HG03135 (cell line): ENCODE results near the gene ADGRF3.
"Not testable (repeated sequence)": the region's sequence is repeated elsewhere in the genome, so short reads cannot be mapped to it uniquely, and the experiment has no call there.

Experiments
- ATAC-seq: cut with Tn5 transposase; IDR thresholded peaks from one replicate; pipeline ENCODE4 v1.9.1; 2021; ENCODE audit warnings: mild to moderate bottlenecking, moderate library complexity; ENCODE audit not compliant: unreplicated experiment

ADGRF3 gene

DNA sequence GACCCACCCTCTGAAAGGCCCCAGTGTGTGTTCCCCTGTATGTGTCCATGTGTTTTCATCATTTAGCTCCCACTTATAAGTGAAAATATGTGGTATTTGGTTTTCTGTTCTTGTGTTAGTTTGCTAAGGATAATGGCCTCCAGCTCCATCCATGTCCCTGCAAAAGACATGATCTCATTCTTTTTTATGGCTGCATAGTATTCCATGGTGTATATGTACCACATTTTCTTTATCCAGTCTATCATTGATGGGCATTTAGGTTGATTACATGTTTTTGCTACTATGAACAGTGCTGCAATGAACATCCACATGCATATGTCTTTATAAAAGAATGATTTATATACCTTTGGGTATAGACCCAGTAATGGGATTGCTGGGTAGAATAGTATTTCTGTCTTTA, 22.1 kb downstream of the ADGRF3 start:
- not testable (repeated sequence) for ATAC-seq

DNA sequence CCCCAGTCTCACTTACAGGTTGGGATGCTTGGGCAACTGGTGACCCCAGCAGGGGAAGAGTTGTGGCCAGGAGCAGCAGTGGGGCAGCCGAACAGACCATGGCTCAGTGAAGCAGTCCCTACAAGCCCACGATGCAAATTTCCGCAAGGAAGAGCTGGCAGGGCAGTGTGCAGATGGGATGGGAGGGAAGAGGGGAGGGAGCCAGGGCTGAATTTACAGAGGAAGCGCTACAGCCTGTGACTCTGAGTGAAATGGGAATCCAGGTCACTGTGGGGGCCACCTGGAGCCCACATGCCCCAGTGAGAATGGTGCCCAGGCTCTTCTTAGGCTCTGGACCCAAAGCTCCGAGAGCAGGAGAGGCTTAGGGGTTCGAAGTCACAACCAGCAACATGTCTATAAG, 27.6 kb downstream of the ADGRF3 start:
- ATAC-seq = no peak

DNA sequence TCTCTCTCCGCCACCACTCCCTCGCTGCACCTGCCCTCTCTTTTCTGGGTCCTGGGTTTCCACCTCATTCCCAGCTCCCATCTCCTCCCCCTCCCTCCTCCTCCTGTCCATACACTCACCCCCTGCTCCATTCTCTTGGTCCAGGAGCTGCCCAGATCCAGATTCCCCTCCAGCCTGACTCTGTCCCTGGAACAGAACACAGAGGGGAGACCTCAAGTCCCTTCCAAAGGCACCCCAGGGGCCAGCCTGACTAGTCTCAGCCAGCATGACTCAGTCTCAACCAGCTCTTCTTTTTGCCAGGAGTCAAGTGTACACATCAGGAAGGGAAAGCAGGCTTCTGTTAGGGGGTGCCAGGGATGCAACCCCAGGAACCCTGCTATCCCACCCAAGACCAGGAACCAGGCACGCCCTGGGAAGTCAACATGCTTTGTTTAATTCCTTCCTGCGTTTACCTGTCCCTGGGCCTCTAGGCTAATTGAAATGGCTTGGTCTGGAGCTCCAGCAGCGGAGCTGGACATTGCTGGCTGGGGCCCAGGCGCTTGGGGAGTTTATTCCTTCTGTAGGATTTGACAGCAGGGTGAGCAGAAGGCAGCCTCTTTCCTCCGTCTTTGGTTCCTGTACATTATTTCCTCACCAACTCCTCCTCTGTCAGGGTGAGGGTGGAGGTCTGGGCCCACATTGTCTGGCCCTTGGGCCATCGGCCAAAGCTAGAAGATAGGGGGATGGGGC, 29.0 kb downstream of the ADGRF3 start:
- ATAC-seq = no peak

DNA sequence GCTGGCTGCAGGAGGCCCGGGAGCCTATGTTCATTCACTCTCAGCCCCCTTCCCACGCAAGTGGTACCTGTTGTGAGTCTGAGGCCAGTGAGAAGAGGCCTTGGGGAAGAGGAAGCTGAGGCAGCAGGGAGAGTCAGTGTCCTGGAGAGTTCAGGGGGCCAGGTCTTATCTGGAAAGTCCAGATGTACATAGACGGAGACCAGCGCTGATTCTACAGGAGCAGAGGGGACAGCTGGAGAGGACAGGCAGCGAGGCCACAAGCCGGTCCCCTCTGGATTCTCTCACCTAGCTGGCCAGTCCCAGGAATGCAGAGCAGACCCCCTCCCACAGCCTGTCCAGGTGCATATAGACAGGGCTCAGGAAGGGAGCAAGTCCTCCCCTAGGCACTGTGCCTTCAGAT, 29.7 kb downstream of the ADGRF3 start:
- no peak for ATAC-seq

DNA sequence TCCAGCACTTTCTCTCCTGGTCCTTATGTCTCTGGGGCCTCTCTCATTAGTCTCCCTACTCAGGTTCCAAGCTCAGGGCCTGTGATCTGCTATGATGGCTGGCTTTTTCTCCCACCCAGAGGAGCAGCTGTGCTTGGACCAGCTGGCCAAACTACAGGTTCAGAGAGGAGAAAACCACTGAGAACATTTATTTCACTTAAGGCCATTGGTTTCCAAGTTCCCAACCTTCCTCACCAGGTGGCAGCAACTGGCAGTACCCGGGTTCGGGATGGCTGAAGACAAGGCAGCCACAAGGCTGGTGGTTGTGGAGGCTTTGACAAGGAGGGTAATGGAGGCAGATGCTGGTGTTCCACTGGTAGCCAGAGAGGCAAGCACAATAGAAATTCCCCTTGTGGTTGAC, 30.5 kb downstream of the ADGRF3 start:
- ATAC-seq = no peak

DNA sequence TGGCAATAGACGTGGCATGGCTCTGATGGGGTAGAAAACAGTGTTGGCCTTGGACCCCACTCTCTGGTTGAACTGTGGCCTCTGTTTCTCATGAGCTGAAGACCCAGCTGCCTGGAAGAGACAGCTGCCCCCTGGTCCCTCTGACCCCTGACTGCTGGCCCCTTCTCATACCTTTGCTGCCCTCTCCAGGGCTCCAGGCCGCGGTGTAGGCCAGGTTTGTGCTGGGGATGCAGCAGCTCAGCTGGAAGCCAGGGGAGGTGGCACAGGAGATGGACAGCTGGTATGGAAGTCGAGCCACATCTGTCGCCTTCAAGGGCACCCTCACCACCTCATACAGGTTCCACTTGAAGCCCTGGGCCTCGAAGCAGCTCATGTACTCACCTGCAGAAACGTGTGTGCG, 32.3 kb downstream of the ADGRF3 start:
- no peak for ATAC-seq

DNA sequence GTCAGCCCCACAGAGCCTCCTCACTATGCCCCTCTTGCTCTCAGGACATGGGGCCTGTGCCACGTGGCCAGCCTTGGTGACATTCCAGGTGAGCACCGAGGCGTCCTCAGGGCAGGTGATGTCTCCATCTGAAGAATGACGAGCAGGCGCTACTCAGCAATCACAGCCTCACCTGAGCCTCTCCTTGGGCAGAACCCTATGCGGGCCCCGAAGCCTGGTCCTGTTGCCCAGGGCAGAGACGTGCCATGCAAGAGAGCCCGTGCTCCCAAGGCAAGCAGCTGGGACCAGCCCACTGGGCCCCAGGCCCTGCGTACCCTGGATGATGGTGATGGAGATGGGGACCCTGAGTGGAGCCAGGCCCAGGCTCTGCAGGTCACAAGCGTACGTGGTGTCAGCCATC, 33.1 kb downstream of the ADGRF3 start:
- ATAC-seq = no peak

DNA sequence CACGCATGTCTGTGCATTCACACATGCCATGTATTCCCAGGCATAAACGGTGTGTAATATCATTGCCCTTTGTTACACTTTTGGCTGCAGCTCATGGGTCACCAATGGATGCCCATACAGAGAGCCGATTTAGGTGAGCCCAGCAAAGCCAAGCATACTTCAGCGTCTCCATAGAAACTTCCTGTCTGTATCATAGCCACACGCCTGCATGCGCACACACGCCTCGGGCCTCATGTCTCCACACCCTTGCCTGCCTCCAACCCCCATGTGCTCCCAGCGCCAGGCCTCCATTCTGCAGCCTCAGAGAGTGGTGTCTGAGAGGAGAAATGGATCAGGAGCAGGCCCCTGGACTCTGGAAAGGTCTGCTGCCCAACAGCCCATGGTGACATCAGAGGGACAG, 34.1 kb downstream of the ADGRF3 start:
- ATAC-seq = no peak

DNA sequence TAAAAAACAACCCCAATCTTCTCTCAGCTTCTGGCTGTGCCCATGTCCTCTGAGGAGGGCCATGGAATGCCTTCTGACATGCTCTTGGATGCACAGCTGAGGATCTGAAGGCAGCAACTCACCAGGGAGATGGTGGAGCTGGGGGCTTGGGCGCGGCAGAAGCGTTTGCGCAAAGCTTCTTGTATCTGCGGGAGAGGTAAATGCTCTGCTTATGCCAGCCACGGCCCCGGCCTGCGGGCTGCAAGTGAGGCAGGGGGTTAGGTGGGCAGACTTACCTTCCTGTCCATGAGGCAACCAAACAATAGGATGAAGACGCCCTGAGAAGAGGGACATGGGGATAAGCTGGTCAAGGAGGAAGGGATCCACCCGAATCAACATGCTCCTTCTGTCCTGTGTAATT, 36.7 kb downstream of the ADGRF3 start:
- no peak for ATAC-seq

DNA sequence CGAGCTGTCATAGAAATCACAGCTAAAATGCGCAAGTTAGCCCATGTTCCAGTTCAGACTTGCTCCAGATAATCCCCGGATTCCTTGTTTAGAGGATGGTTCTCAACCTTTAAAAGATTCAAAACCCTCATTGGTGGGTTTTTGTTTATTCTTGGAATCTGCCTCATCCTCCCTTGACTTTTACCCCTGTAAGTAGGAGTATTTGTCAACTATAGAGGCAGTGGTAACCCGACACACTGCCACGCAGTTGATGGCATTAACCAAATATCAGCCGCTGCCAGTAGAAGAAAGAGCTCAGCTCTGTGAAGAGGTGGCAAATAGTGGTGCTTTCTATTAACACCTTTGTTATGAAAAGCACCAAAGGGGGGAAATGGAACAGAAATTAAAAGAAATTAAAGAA, 41.0 kb downstream of the ADGRF3 start:
- no peak for ATAC-seq

DNA sequence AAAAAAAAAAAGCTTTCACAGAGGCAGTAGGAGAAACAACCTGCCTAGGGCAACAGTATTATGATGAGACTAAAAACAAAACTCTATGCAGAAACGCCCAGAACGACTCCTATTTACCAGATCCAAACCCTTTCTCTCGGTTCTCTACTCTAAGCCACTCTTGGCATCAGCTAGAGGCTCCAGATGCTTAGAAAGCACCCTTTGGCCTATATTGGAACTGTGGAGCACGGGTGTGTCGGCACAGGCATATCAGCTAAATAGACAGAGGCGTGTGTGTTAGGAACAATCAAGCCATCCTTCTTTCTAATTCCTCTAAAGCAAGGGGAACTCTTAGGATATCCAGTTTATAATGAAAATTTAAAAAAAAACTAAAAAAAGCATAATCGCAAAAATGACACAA, 41.5 kb downstream of the ADGRF3 start:
- not testable (repeated sequence) for ATAC-seq

DNA sequence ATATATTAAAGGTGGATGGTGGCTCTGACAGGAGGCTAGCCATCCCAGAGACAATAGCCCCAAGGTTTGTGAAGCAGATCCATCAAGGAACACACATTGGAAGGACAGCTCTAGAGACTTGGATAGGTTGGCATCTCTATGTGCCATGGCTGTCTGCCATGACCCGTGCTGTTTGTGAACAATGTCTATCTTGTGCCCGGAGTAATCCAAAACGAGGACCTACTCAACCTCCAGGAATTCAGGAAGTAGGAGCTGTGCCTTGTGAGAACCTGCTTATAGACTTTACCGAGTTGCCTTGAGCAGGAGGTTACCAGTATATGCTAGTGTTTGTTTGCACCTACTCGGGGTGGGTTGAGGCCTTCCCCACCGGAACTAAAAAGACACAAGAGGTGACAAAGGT, 43.7 kb downstream of the ADGRF3 start:
- no peak for ATAC-seq

DNA sequence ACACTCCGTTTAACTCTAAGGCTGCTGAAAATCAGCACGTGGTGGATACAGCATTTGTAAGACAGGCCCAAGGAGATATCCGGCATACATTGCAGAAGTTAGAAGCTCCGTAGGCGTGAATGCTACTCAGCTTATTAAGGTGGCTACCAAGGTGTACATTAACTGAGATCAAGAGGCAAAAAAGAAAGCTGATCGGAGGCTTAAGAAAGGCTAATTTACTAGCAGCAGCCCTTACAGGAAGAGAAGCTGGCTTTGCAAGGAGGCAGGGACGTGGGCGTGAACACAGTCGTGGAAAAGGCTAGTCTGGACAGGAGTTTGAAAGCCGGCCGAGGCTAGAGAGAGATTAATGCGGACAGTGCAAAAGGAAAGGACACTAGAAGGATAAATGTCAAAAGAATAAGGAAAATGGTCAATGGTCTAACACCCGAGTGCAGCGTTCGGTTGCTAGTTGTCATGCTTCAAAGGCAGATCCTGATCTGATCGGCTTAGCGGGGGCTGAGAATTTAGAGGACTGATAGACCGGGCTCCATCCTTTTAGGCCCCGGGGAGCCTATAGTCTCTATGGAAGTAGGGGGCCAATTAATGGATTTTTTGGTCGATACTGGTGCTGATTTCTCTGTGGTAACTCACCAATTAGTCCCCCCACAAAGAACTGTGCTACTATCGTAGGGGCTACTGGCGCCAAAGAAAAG, 46.2 kb downstream of the ADGRF3 start:
- no peak for ATAC-seq

DNA sequence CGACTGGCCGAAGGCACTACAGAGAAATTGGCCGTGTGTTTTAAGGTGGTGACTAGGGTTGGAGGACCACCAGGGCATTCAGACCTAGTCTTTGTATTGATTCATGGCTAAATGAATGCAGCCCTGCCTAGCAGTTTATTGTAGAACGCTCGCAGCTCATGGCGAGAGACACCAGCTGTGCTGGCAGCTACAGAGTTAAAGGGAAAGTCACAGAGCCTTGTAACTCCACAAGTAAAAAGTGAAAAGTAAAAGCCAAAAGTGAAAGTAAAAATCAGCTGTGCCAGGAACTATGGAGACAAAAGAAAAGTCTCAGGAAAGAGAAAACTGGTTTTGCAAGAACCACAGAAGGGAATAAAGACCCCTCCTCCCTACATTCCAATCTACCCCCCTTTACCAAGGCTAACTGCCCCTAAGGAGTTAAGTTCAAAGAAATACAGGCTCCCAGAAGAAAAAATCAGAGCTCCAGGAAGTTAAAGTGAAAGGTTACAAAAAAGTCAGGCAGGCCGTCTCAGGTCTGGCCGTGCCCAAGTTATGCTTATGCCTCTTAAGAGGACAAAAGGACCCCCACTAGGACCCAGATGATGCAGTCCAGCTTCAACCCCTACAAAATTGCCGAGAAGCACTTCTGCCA, 47.0 kb downstream of the ADGRF3 start:
- ATAC-seq = no peak

DNA sequence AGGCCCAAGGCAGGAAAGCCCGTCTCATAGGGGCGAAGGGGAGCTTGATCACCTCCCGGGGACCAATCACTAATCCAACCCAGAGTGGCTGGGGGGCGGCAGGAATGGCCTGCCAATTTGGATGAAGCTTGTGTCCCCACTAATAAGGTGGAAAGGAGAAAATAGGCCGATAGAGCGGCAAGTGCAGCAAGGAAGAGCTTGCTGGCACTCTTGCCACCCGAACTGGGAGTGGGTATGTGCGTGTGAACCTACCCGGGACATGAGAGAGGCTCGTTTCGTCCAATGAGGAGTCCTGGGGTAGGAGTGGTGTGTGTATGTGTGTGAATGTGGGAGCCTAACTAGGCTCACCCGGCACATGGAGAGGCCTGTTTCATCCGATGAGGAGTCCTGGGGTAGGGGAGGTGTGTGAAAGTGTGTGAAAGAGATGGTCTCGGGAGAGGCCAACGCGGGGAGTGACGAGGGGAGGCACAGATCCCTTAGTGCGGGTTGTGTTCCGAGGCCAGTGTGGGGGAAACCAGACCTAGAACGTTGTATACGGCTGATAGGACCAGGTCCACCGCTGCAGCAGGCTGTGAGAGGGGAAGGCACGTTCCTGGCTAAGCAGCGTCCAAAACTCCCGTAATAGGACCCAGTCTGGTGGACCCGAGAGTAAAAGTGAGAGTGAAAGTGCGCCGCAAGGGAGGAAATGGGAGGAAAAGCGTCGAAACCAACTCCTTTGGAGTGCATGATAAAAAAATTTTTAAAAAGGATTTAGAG, 47.8 kb downstream of the ADGRF3 start:
- ATAC-seq = no peak

DNA sequence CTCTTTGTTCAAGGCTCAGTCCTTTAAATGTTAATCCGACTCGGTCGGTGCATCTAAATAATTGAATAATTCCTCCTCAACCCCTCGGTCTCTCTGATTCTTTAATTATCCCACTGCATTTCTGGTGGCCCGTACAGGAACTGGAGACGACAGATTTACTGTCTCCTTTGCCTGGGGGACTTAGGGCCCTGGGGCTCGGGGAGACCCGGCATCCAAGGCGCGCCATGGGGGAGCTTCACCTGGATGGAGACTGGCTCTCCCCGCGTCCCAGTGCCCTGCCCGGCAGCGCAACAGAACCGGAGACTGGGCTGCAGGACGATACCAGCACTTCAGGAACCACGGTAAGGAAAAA, 48.3 kb downstream of the ADGRF3 start:
- no peak for ATAC-seq

DNA sequence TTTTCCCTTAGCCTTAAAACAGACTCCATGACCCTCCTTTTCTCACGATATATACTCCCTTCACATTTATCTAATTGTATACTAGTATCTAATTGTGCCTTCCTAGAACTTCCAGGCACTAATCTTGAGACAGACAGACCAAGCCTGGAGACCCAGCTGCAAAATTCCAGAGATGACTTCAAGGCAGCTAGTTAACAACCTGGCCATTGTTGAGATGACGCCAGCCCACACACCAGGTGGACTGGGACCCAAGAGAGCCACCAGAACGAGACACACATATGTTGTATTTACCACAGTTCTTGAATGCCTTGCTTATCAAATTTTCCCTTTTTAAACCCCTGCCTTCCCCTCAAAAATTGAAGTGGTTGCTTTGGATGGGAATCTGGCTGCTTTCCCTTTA, 49.5 kb downstream of the ADGRF3 start:
- no peak for ATAC-seq

DNA sequence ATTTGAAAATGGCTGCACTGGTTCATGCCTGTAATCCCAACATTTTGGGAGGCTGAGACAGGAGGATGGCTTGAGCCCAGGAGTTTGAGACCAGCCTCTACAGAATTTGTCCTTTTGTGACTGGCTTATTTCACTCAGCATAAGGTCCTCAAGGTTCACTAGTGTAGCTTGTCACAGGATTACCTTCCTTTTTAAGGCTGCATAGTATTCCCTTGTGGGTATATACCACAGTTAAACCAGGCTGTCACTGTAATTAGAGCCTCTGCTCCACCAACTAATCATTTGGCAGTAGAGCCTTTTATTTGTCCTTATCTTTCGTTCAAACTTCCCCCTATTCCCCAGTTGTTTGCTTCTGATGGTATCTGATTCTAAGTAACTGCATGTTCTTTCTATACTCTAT, 51.1 kb downstream of the ADGRF3 start:
- no peak for ATAC-seq

DNA sequence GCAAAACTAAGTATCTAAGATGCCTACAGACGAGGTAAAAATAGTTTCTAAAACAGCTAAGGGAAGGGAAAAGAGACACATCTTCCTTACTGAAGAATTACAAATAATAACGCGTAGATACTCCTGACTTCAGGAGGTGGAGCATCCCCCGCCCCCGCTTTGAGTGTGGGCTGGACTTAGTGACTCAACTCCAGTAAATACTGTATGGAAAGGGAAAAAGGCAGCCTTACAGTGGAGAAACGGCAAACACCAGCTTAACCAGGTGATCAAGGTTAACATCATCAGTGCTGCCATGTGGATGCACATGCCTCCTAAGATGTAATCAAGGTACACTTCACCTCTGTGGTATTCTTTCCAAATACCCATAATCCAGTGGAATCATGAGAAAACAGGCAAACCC, 53.9 kb downstream of the ADGRF3 start:
- no peak for ATAC-seq

DNA sequence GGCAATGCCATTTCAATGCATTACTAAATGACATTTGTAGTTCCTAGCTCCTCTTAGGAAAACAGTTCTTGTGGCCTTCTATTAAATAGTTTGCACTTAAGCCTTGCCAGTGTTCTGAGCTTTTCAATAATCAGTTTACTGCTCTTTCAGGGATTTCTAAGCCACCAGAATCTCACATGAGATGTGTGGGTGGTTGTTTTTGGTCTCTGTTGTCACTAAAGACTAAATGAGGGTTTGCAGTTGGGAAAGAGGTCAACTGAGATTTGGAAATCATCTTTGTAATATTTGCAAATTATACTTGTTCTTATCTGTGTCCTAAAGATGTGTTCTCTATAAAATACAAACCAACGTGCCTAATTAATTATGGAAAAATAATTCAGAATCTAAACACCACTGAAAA, 56.6 kb downstream of the ADGRF3 start:
- no peak for ATAC-seq

DNA sequence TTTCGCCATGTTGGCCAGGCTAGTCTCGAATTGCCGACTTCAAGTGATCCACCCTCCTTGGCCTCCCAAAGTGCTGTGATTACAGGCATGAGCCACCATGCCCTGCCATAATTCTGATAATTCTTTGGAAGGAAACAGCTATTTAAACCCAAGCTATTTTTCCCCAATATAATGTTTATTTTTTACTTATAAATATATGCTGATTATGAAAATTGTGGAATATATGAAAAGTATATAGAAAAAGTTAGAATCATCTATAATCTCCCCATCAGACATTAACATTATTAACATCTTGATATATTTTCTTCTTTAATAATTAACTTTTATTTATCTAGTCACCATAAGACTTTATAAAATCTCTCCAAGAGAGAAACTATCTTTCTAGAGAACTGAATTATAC, 60.7 kb downstream of the ADGRF3 start:
- no peak for ATAC-seq

DNA sequence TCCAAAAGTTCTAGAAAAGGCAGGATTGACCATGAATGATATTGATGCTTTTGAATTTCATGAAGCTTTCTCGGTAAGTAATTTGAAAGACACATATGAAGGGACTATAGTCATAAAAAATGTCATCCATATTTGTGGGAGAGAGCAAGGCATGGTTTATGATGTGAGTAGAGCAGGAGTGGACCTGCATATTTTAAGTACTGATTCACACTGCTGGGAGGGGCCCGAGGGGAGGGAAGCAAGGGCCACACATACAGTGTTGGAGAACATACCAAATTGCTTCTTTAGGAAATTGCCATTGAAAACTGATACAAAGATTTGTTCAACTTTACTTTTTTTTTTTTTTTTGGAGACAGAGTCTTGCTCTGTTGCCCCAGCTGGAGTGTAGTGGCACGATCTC, 62.5 kb downstream of the ADGRF3 start:
- ATAC-seq = no peak
